HepG2 (cell line): ENCODE results near the gene TAL2. TPM values are rescaled to one million over a fixed set of nuclear protein-coding genes. Genes with fewer than 3 reads are reported as not detected.

ENCODE experiments used
- DNMT3B ChIP-seq: conservative IDR thresholded peaks from 2 replicates; pipeline ENCODE4 v1.6.1; 2016; ENCODE audit warnings: missing biosample characterization, control low read depth
- EED ChIP-seq: sonication (generic); formaldehyde crosslinking; IDR thresholded peaks from 2 replicates; pipeline ENCODE4 v1.5.0; 2020; ENCODE audit warnings: mild to moderate bottlenecking, missing genetic modification reagents
- FOSL2 ChIP-seq: sonication (generic); formaldehyde crosslinking; IDR thresholded peaks from 2 replicates; pipeline ENCODE4 v1.4.0; 2020; ENCODE audit warnings: missing genetic modification reagents
- GTF3A ChIP-seq: sonication (generic); formaldehyde crosslinking; conservative IDR thresholded peaks from 2 replicates; pipeline ENCODE4 v1.4.0; 2020; ENCODE audit warnings: mild to moderate bottlenecking, missing genetic modification reagents
- IKZF1 ChIP-seq: fragments of 450-650 bp; IDR thresholded peaks from 2 replicates; pipeline ENCODE4 v1.7.1; 2016
- IKZF4 ChIP-seq: sonication (generic); formaldehyde crosslinking; IDR thresholded peaks from 2 replicates; pipeline ENCODE4 v1.5.1; 2020; ENCODE audit warnings: borderline replicate concordance, mild to moderate bottlenecking, low read depth, missing genetic modification reagents; ENCODE audit errors: not compliant biosample characterization
- JARID2 ChIP-seq: sonication (generic); formaldehyde crosslinking; IDR thresholded peaks from 2 replicates; pipeline ENCODE4 v1.8.1; 2023; ENCODE audit warnings: missing genetic modification reagents, inconsistent platforms; ENCODE audit not compliant: insufficient replicate concordance
- LCORL ChIP-seq, 2 experiments: fragments of 450-650 bp in 1 of 2; sonication (generic) in 1 of 2; formaldehyde crosslinking in 1 of 2; IDR thresholded peaks; 2 replicates each; pipeline versions ENCODE4 v1.5.0 to v1.6.1; 2017 to 2020; ENCODE audit warnings: antibody characterized with exemption in 1 of 2, missing genetic modification reagents in 1 of 2
- MAFK ChIP-seq, 2 experiments: IDR thresholded peaks in 1 of 2; conservative IDR thresholded peaks in 1 of 2; 2 replicates each; pipeline ENCODE4 v1.6.1; 2011; ENCODE audit warnings: improper control_type of control experiment in 2 of 2, low read length in 2 of 2
- NRL ChIP-seq: sonication (generic); formaldehyde crosslinking; IDR thresholded peaks from 2 replicates; pipeline ENCODE4 v1.5.0; 2020; ENCODE audit warnings: missing genetic modification reagents, mild to moderate bottlenecking, moderate library complexity, borderline replicate concordance
- PAF1 ChIP-seq: IDR thresholded peaks from 2 replicates; pipeline ENCODE4 v1.6.1; 2016; ENCODE audit warnings: missing genetic modification reagents, missing compliant biosample characterization
- PATZ1 ChIP-seq: sonication (generic); formaldehyde crosslinking; IDR thresholded peaks from 2 replicates; pipeline ENCODE4 v1.4.0; 2020; ENCODE audit warnings: missing genetic modification reagents
- PCBP2 ChIP-seq: fragments of 200-400 bp; formaldehyde crosslinking; optimal IDR thresholded peaks from 2 replicates; pipeline ENCODE3; 2018; ENCODE audit warnings: low read length, low read depth; ENCODE audit not compliant: poor library complexity, severe bottlenecking
- PHF8 ChIP-seq: sonication (generic); formaldehyde crosslinking; IDR thresholded peaks from 2 replicates; pipeline ENCODE4 v1.5.0; 2020; ENCODE audit warnings: missing genetic modification reagents
- PITX1 ChIP-seq: sonication (generic); formaldehyde crosslinking; IDR thresholded peaks from 2 replicates; pipeline ENCODE4 v1.5.1; 2020; ENCODE audit warnings: mild to moderate bottlenecking, missing genetic modification reagents
- SIN3A ChIP-seq: IDR thresholded peaks from 2 replicates; pipeline ENCODE4 v1.6.1; 2011; ENCODE audit warnings: low read depth, mild to moderate bottlenecking, control low read depth, low read length, borderline replicate concordance
- STAG1 ChIP-seq: sonication (generic); formaldehyde crosslinking; IDR thresholded peaks from 2 replicates; pipeline ENCODE4 v1.4.0; 2020; ENCODE audit warnings: missing genetic modification reagents
- TAF1 ChIP-seq: sonication (generic); formaldehyde crosslinking; IDR thresholded peaks from 2 replicates; pipeline ENCODE4 v1.4.0; 2020; ENCODE audit warnings: missing genetic modification reagents
- THAP8 ChIP-seq: sonication (generic); formaldehyde crosslinking; IDR thresholded peaks from 2 replicates; pipeline ENCODE4 v1.5.1; 2020; ENCODE audit warnings: missing genetic modification reagents, mild to moderate bottlenecking, borderline replicate concordance
- ZNF276 ChIP-seq: sonication (generic); formaldehyde crosslinking; IDR thresholded peaks from 2 replicates; pipeline ENCODE4 v1.4.0; 2020; ENCODE audit warnings: mild to moderate bottlenecking, low read depth, missing genetic modification reagents
- ZNF362 ChIP-seq: sonication (generic); formaldehyde crosslinking; IDR thresholded peaks from 2 replicates; pipeline ENCODE4 v1.4.0; 2020; ENCODE audit warnings: missing genetic modification reagents, mild to moderate bottlenecking, borderline replicate concordance
- ZNF556 ChIP-seq: sonication (generic); formaldehyde crosslinking; IDR thresholded peaks from 2 replicates; pipeline ENCODE4 v1.4.0; 2020; ENCODE audit warnings: mild to moderate bottlenecking, missing genetic modification reagents, borderline replicate concordance
- ZNF781 ChIP-seq: sonication (generic); formaldehyde crosslinking; IDR thresholded peaks from 2 replicates; pipeline ENCODE4 v1.5.1; 2020; ENCODE audit warnings: borderline replicate concordance, mild to moderate bottlenecking, missing genetic modification reagents; ENCODE audit errors: not compliant biosample characterization
- ZNF839 ChIP-seq: sonication (generic); formaldehyde crosslinking; IDR thresholded peaks from 2 replicates; pipeline ENCODE4 v1.4.0; 2020; ENCODE audit warnings: missing genetic modification reagents, mild to moderate bottlenecking, borderline replicate concordance
- polyA plus RNA-seq, 8 experiments: library from polyadenylated mRNA; depleted of rRNA in 3 of 8; stranded (reverse) in 7 of 8; unstranded in 1 of 8; fragments of >200 nt; fragmentation: Illumina TruSeq in 4 of 8; extraction: Trizol in 4 of 8; gene quantifications; 2 replicates each; pipeline versions ENCODE4 v1.2.1 to v1.2.3, GENCODE V29; 2011 to 2016; ENCODE audit warnings: low read depth in 4 of 8, missing spikeins in 1 of 8, mixed read lengths in 1 of 8; ENCODE audit not compliant: insufficient read depth in 1 of 8
- total RNA-seq, 5 experiments: library from RNA; depleted of rRNA; stranded (reverse); fragments of >200 nt; fragmentation: Illumina TruSeq; extraction: Trizol; gene quantifications; 2 replicates each; pipeline ENCODE4 v1.2.3, GENCODE V29; 2016; ENCODE audit warnings: low read depth in 1 of 5

The TAL2 gene
- total and polyA plus RNA-seq, 2 of the 13 experiments (the other 11 are each of a cell fraction or from before 2014, with no cell fraction given) = 0.22 TPM; not detected in 1

GRCh38 chr9:105694848-105695581 is 32.8 kb downstream of the TAL2 start (continued):
- TF ChIP-seq STAG1 (CRISPR knock-in tag) (no peak), GTF3A (CRISPR knock-in tag) (no peak), ZNF362 (no peak), PHF8 (CRISPR knock-in tag) (peak; percentile 38; the same call in 1 of the 2 replicates), LCORL (IDR thresholded peaks at IDR 0.05) (no peak), LCORL (CRISPR knock-in tag; IDR thresholded peaks at IDR 0.05) (0 out of 2 replicates have a peak, but pooled peaks have one; percentile 22), JARID2 (CRISPR knock-in tag) (no peak), PAF1 (CRISPR knock-in tag) (no peak), NRL (CRISPR knock-in tag) (0 out of 2 replicates have a peak, but pooled peaks have one; percentile 34), PATZ1 (CRISPR knock-in tag) (no peak), IKZF1 (no peak), MAFK (conservative IDR thresholded peaks at IDR 0.05 in 1 of 2, IDR thresholded peaks at IDR 0.05 in 1 of 2; ENCODE audit: low read length in 2 of 2) (no peak), THAP8 (CRISPR knock-in tag) (no peak), PITX1 (0 out of 2 replicates have a peak, but pooled peaks have one; percentile 10), EED (CRISPR knock-in tag) (peak; percentile 56; the same call in 1 of the 2 replicates), ZNF781 (CRISPR knock-in tag) (no peak), DNMT3B (CRISPR knock-in tag) (0 out of 2 replicates have a peak, but pooled peaks have one; percentile 66), PCBP2 (no peak), ZNF839 (CRISPR knock-in tag) (no peak), FOSL2 (peak; percentile 14; the same call in 1 of the 2 replicates), ZNF276 (CRISPR knock-in tag) (no peak), IKZF4 (CRISPR knock-in tag) (no peak), SIN3A (0 out of 2 replicates have a peak, but pooled peaks have one; percentile 55), TAF1 (CRISPR knock-in tag) (peak; percentile 26; the same call in 1 of the 2 replicates), ZNF556 (CRISPR knock-in tag) (0 out of 2 replicates have a peak, but pooled peaks have one; percentile 29)
